Osteoblast (primary cell): ENCODE measurements around the gene MIA. TPM values are rescaled to one million over a fixed set of nuclear protein-coding genes. Genes with fewer than 3 reads are reported as not detected.

ENCODE experiments used
- DNase-seq: peaks from one replicate; pipeline ENCODE4 v3.0.0; 2011; ENCODE audit warnings: low spot score, mixed read lengths; ENCODE audit not compliant: insufficient read length; ENCODE audit errors: missing footprints
- H2AFZ ChIP-seq: 2 replicates; pipeline ENCODE4 v1.6.0; 2011; ENCODE audit warnings: mild to moderate bottlenecking, low read length
- H3K27ac ChIP-seq: 2 replicates; pipeline ENCODE4 v1.5.1; 2011; ENCODE audit warnings: mild to moderate bottlenecking, low read depth, low read length, moderate library complexity
- H3K27me3 ChIP-seq: 2 replicates; pipeline ENCODE4 v1.6.0; 2012; ENCODE audit warnings: mild to moderate bottlenecking, control low read depth, inconsistent platforms, low read length, moderate library complexity; ENCODE audit not compliant: insufficient read depth
- H3K36me3 ChIP-seq: 2 replicates; pipeline ENCODE4 v1.5.1; 2011; ENCODE audit warnings: mild to moderate bottlenecking, low read length, control low read depth, moderate library complexity; ENCODE audit not compliant: insufficient read depth
- H3K4me1 ChIP-seq: 2 replicates; pipeline ENCODE4 v1.5.1; 2011; ENCODE audit warnings: mild to moderate bottlenecking, low read length, control low read depth, moderate library complexity; ENCODE audit not compliant: insufficient read depth
- H3K4me2 ChIP-seq: 2 replicates; pipeline ENCODE4 v1.6.0; 2011; ENCODE audit warnings: mild to moderate bottlenecking, low read length; ENCODE audit not compliant: insufficient read depth
- H3K4me3 ChIP-seq: fragments of 200-600 bp; sonication (generic); 3 replicates; pipeline ENCODE4 v1.5.1; 2012; ENCODE audit warnings: mild to moderate bottlenecking, low read length, inconsistent platforms; ENCODE audit not compliant: insufficient read depth
- H3K79me2 ChIP-seq: 2 replicates; pipeline ENCODE4 v1.6.0; 2012; ENCODE audit warnings: mild to moderate bottlenecking, low read length, control low read depth, inconsistent platforms; ENCODE audit not compliant: insufficient read depth
- H3K9me3 ChIP-seq: 2 replicates; pipeline ENCODE4 v1.5.1; 2011; ENCODE audit warnings: low read depth, low read length, control low read depth
- H4K20me1 ChIP-seq: 2 replicates; pipeline ENCODE4 v1.6.0; 2012; ENCODE audit warnings: mild to moderate bottlenecking, low read length, control low read depth; ENCODE audit not compliant: insufficient read depth
- CTCF ChIP-seq: IDR thresholded peaks from 2 replicates; pipeline ENCODE4 v1.5.1; 2011; ENCODE audit warnings: mild to moderate bottlenecking, low read depth, low read length, moderate library complexity; ENCODE audit errors: extremely low read depth
- total RNA-seq: library from RNA; depleted of rRNA; stranded (reverse); fragments of >200 nt; gene quantifications from 2 replicates; pipeline ENCODE4 v1.2.3, GENCODE V29; 2012

MIA gene
- total RNA-seq, 1 donor = 0.72 TPM

DNA sequence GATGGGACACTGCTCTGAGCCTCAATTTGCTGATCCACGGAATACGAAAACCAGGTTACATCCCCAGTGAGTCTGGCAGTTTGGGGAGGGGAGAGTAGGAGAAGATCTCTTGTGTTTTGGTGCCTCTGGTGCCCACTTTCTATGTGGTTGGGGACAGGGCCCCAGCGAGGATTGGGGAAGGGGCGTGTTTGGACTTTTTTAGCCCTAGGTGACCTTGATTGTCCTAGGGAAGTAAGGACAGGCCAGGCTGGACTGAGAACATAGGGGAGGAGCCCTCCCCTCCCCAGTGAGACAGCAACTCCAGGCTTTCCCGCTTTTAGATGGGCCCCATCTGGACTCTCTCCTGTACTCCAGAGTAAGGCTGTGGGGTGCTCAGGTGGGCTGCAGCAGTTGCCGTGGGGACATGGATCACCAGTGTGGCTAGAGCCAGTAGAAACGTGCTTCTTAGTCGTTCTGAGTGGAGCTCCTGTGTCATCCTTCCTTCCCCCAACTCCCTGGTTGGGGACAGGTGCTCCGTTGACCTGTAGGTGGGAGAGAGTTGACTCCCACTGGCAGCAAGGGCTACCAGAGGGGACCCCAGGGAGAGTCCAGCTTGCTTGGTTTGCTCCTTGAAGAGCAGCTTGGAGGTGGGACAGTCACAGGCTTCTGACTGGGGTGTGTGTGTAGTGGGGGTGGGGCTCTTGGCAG, 28.0 kb downstream of the MIA start:
- Histone ChIP-seq H3K9me3 (no peaks in the 10 kb centered on the region), H3K27ac (peak overlapping the region; percentile 45), H4K20me1 (peaks cover 85% of the 10 kb centered on the region), H3K36me3 (peaks cover 50% of the 10 kb centered on the region), H3K4me3 (no peak overlapping the region), H3K4me2 (no peak overlapping the region), H2AFZ (no peak overlapping the region), H3K4me1 (peaks cover 47% of the 10 kb centered on the region), H3K27me3 (no peaks in the 10 kb centered on the region), H3K79me2 (peaks cover 93% of the 10 kb centered on the region)
- TF ChIP-seq CTCF = no peak
- DNase-seq = peak; percentile 47

- peaks cover 47% of the 10 kb centered on the region for H3K4me1 ChIP-seq
- peak overlapping the region; percentile 41 for H3K27ac ChIP-seq
- H4K20me1 ChIP-seq = peaks cover 93% of the 10 kb centered on the region
Measured at GRCh38 chr19:40803857-40804782, 28.8 kb downstream of the MIA start.

GRCh38 chr19:40804783-40805242, 29.5 kb downstream of the MIA start:
- no peak overlapping the region for H2AFZ ChIP-seq
- DNase-seq = peak; percentile 68
- no peak overlapping the region for H3K4me3 ChIP-seq
- no peak overlapping the region for H3K4me2 ChIP-seq
- peaks cover 97% of the 10 kb centered on the region for H4K20me1 ChIP-seq
- TF ChIP-seq CTCF = peak; percentile 14
- H3K4me1 ChIP-seq = peaks cover 47% of the 10 kb centered on the region
- H3K9me3 ChIP-seq = no peaks in the 10 kb centered on the region
- peaks cover 63% of the 10 kb centered on the region for H3K36me3 ChIP-seq
- H3K79me2 ChIP-seq = peaks cover 95% of the 10 kb centered on the region
- H3K27me3 ChIP-seq = no peaks in the 10 kb centered on the region
- no peak overlapping the region for H3K27ac ChIP-seq

More at GRCh38 chr19:40803857-40804782, 28.8 kb downstream of the MIA start:
- Histone ChIP-seq H3K9me3 (no peaks in the 10 kb centered on the region), H3K36me3 (peaks cover 56% of the 10 kb centered on the region), H2AFZ (no peak overlapping the region), H3K27me3 (no peaks in the 10 kb centered on the region), H3K4me3 (no peak overlapping the region), H3K4me2 (no peak overlapping the region), H3K79me2 (peaks cover 95% of the 10 kb centered on the region)
- no peak for TF ChIP-seq CTCF
- peak; percentile 53 for DNase-seq
